Nephron progenitor cell (in vitro differentiated cells): ENCODE data around the gene TTLL5.
"Not testable (repeated sequence)": the region's sequence is repeated elsewhere in the genome, so short reads cannot be mapped to it uniquely, and the experiment has no call there.

Experiments
- DNase-seq: peaks from one replicate; pipeline ENCODE4 v3.0.0; 2021
- H3K27ac Mint-ChIP-seq: 2 replicates; pipeline ENCODE4 v1.8.0; 2021; ENCODE audit warnings: mild to moderate bottlenecking, moderate library complexity, mixed read lengths
- H3K27me3 Mint-ChIP-seq: 2 replicates; pipeline ENCODE4 v1.8.0; 2021; ENCODE audit warnings: mild to moderate bottlenecking, low read depth, mixed read lengths; ENCODE audit not compliant: poor library complexity
- H3K36me3 Mint-ChIP-seq: 2 replicates; pipeline ENCODE4 v1.8.0; 2021; ENCODE audit warnings: low read depth, mixed read lengths
- H3K4me1 Mint-ChIP-seq: 2 replicates; pipeline ENCODE4 v1.8.0; 2021; ENCODE audit warnings: mixed read lengths
- H3K4me3 Mint-ChIP-seq: 2 replicates; pipeline ENCODE4 v1.8.0; 2021; ENCODE audit warnings: mild to moderate bottlenecking, moderate library complexity, mixed read lengths
- H3K9me3 Mint-ChIP-seq: 2 replicates; pipeline ENCODE4 v1.8.0; 2021; ENCODE audit warnings: mild to moderate bottlenecking, moderate library complexity, mixed read lengths
- TF ChIP-seq, protein P1 (sequence below): fragments of 200-600 bp; sonication (generic); IDR thresholded peaks from 2 replicates; pipeline ENCODE4 v1.5.0; 2021; ENCODE audit warnings: antibody characterized with exemption

The TTLL5 gene

DNA sequence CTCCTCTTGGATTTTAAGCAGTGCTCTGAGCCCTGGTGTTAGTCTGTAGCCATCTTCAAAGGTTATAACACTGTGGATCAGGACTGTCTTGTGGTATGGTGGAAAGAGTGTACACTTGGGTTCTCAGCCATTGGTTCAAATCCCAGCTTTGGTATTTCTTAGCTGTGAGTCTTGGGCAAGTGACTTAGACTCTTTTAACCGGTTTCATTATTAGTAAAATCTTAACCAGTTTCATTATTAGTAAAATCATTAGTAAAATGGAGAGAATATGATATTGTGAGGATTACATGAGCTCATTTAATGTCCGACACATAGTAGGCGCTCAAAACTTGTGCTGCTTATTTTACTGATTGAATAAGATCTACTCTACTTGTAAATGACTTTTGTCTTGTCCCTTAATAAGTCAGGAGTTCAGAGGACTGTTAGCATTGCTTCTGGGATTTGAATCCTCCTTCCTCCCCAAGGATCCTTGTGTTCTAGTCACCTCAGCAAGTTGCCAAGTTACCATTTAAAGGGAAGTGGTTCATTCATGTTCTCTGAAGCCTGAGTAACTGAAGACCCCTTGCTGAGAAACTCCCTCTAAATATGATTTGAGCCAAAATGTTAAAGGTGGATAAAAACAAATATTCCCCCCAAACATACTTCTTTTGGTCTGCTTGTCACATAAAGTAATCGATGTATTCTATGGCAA, 12.4 kb downstream of the TTLL5 start:
- Mint-ChIP-seq H3K36me3 (peaks cover 51% of the 10 kb centered on the region), H3K27ac (no peak overlapping the region)
- TF ChIP-seq, protein P1, sequence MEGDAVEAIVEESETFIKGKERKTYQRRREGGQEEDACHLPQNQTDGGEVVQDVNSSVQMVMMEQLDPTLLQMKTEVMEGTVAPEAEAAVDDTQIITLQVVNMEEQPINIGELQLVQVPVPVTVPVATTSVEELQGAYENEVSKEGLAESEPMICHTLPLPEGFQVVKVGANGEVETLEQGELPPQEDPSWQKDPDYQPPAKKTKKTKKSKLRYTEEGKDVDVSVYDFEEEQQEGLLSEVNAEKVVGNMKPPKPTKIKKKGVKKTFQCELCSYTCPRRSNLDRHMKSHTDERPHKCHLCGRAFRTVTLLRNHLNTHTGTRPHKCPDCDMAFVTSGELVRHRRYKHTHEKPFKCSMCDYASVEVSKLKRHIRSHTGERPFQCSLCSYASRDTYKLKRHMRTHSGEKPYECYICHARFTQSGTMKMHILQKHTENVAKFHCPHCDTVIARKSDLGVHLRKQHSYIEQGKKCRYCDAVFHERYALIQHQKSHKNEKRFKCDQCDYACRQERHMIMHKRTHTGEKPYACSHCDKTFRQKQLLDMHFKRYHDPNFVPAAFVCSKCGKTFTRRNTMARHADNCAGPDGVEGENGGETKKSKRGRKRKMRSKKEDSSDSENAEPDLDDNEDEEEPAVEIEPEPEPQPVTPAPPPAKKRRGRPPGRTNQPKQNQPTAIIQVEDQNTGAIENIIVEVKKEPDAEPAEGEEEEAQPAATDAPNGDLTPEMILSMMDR: no peak

DNA sequence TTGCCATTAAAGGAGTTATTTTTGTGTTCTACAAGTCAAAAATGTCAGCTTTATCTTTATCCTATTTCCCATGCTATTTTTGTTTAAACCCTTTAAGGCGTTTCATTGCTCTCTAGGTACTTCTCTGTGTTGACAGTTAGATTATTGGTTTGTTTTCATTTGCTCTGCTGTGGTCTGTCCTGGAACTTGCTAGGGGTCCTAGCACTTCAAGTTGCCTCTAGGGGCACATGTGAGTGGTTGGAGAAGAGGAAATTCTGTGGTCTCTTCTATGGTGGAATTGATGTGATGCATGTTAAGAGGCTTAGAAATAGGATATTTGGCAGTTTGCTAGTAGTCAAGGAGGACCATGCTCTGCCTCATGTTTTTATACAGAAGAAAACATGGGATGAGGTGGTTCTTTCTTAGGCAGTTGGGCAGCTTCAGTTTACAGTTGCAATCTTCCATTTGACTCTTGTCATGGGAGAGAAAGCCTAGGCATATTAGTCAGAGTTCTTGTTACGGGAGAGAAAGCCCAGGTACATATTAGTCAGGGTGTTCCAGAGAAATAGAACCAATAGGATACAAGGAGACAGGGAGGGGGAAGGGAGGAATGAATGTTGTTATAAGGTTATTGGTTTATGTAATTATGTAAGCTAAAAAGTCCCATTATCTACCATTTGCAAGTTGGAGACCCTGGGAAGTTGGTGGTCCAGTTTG, 14.4 kb downstream of the TTLL5 start:
- no peak for DNase-seq
- TF ChIP-seq, protein P1: no peak
- peaks cover 6% of the 10 kb centered on the region for H3K4me1 Mint-ChIP-seq

More for the DNA sequence above, 12.4 kb downstream of the TTLL5 start:
- no peak for DNase-seq
- peaks cover 6% of the 10 kb centered on the region for H3K4me1 Mint-ChIP-seq
- peaks cover 4% of the 10 kb centered on the region for H3K9me3 Mint-ChIP-seq
- H3K4me3 Mint-ChIP-seq: no peak overlapping the region
- H3K27me3 Mint-ChIP-seq: no peaks in the 10 kb centered on the region

GRCh38 chr14:75685910-75686309, 24.9 kb downstream of the TTLL5 start:
- TF ChIP-seq, protein P1: no peak
- H3K36me3 Mint-ChIP-seq: peaks cover 74% of the 10 kb centered on the region
- no peak overlapping the region for H3K27ac Mint-ChIP-seq
- no peaks in the 10 kb centered on the region for H3K9me3 Mint-ChIP-seq
- H3K4me1 Mint-ChIP-seq: no peaks in the 10 kb centered on the region
- no peak overlapping the region for H3K4me3 Mint-ChIP-seq
- peaks cover 3% of the 10 kb centered on the region for H3K27me3 Mint-ChIP-seq
- DNase-seq: no peak

More for the DNA sequence above, 14.4 kb downstream of the TTLL5 start:
- Mint-ChIP-seq H3K36me3 (peaks cover 34% of the 10 kb centered on the region), H3K27ac (no peak overlapping the region), H3K4me3 (no peak overlapping the region), H3K27me3 (no peaks in the 10 kb centered on the region), H3K9me3 (peaks cover 4% of the 10 kb centered on the region)

DNA sequence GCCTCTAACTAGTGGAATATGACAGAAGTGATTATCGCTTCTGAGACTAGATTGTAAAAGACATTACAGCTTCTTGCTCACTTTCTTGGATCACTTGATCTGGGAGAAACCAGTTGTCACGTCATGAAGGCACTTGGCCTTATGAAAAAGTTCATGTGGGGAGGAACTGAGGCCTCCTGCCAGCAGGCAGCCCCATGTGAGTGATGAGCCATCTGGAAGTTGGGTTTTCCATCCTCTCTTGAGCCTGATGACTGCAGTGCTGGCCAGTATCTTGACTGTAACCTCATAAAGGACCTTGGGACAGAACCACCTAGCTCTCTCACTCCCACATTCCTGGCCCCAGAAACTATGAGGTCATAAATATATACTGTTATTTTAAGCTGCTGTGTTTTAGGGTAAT, 28.0 kb downstream of the TTLL5 start:
- H3K9me3 Mint-ChIP-seq: peaks cover 4% of the 10 kb centered on the region
- peaks cover 3% of the 10 kb centered on the region for H3K27me3 Mint-ChIP-seq
- H3K4me3 Mint-ChIP-seq: no peak overlapping the region
- no peak for DNase-seq
- TF ChIP-seq, protein P1: no peak
- H3K4me1 Mint-ChIP-seq: no peaks in the 10 kb centered on the region
- H3K27ac Mint-ChIP-seq: no peak overlapping the region
- H3K36me3 Mint-ChIP-seq: peaks cover 78% of the 10 kb centered on the region

DNA sequence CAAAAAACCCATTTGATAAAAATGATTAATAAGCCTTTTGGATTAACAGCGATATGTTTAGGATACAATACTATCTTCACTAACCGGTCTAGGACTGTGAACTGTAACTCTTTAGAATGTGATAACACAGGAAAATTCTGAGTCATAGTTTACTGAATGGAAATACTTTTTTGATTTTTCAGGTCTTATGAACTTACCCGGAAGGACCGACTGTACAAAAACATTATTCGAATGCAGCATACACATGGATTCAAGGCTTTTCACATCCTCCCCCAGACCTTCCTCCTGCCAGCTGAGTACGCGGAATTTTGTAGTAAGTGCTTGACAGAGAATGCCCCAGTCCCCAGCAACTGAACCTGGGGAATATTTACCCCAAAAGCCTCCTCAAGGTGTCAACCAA, 29.0 kb downstream of the TTLL5 start:
- Mint-ChIP-seq H3K4me3 (no peak overlapping the region), H3K4me1 (no peaks in the 10 kb centered on the region), H3K27me3 (peaks cover 3% of the 10 kb centered on the region), H3K27ac (no peak overlapping the region), H3K9me3 (peaks cover 9% of the 10 kb centered on the region), H3K36me3 (peaks cover 80% of the 10 kb centered on the region)
- TF ChIP-seq, protein P1: no peak
- DNase-seq: no peak

DNA sequence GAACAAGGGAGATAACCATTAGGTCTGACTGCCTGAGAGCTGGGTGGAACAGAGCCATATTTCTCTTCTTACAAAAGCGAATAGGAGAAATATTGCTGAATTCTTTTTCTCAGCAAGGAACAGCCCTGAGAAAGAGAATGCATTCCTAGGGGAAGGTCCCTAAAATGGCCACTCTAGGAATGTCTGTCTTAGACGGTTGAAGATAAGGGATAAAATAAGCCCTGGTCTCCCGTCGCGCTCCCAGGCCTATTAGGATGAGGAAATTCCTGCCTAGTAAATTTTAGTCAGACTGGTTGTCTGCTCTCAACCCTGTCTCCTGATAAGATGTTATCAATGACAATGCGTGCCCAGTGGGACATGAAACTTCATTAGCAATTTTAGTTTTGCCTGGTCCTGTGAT, 34.0 kb downstream of the TTLL5 start:
- H3K4me1 Mint-ChIP-seq, H3K27me3 Mint-ChIP-seq, H3K4me3 Mint-ChIP-seq, DNase-seq, H3K27ac Mint-ChIP-seq: not testable (repeated sequence)
- peaks cover 13% of the 10 kb centered on the region for H3K9me3 Mint-ChIP-seq
- peaks cover 89% of the 10 kb centered on the region for H3K36me3 Mint-ChIP-seq
